ENCODE measurements around the gene PRXL2B.

PRXL2B gene

DNA sequence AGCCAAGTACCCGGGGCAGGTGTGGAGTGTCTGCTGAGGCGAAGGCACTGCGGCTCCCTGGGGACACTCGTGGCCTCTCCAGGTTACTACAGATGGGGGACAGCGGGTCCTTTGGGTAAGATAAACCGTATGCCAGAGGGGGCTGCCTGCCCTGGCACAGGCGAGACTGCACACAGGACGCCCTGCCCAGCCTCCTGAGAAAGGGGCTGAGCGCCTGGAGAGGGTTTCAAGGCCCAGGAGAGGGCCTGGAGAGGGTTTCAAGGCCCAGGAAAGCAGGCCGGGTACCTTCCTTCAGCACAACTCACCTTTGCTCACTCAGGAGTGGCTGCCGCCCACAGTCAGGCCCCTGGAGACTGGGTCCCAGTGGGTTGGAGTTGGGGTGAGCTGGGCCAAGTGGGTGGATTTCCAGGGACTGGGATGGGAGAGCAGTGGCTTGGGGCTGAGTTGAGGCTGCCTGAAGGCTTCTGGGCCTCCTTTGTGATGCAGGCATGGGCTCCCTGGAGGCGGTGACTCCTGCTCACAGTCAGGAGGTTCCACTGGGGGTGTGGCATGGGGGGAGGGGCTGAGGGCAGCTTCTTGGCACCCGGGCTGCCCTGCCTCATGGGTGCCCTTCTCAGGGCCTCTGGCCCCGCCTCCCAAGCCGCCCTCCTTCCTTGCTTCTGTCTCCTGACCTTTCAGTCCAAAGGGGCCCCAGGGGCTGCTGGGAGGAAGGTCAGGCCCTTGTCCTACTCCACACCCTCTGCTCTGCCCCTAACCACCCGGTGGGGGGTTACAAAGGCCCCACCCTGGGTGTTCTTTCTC is 46.2 kb downstream of the PRXL2B start, which contains the start of gene MMEL1:
Gene MMEL1 (minus strand): TSS at position 456 of the 801 bp plus-strand sequence. CDS start 3,532 bp downstream, outside the sequence.
- no peak within 1 kb of the TSS for H3K27ac ChIP-seq
- TF ChIP-seq, protein P1, sequence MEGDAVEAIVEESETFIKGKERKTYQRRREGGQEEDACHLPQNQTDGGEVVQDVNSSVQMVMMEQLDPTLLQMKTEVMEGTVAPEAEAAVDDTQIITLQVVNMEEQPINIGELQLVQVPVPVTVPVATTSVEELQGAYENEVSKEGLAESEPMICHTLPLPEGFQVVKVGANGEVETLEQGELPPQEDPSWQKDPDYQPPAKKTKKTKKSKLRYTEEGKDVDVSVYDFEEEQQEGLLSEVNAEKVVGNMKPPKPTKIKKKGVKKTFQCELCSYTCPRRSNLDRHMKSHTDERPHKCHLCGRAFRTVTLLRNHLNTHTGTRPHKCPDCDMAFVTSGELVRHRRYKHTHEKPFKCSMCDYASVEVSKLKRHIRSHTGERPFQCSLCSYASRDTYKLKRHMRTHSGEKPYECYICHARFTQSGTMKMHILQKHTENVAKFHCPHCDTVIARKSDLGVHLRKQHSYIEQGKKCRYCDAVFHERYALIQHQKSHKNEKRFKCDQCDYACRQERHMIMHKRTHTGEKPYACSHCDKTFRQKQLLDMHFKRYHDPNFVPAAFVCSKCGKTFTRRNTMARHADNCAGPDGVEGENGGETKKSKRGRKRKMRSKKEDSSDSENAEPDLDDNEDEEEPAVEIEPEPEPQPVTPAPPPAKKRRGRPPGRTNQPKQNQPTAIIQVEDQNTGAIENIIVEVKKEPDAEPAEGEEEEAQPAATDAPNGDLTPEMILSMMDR (conservative IDR thresholded peaks at IDR 0.05), result no peak
- no peak for TF ChIP-seq ZFX (IDR thresholded peaks at IDR 0.05)

GRCh38 chr1:2633366-2633935 is 46.9 kb downstream of the PRXL2B start:
- TF ChIP-seq, protein P1 (conservative IDR thresholded peaks at IDR 0.05), result no peak
- TF ChIP-seq ZFX (IDR thresholded peaks at IDR 0.05), result no peak

GRCh38 chr1:2633936-2634491 is 47.4 kb downstream of the PRXL2B start:
- TF ChIP-seq, protein P1 (conservative IDR thresholded peaks at IDR 0.05), result no peak
- TF ChIP-seq ZFX (IDR thresholded peaks at IDR 0.05), result no peak
- no peak overlapping the region for H3K27ac ChIP-seq

More at GRCh38 chr1:2633366-2633935, 46.9 kb downstream of the PRXL2B start:
- H3K27ac ChIP-seq, result no peak overlapping the region

- H3K27ac ChIP-seq, result no peak overlapping the region
- TF ChIP-seq, protein P1 (conservative IDR thresholded peaks at IDR 0.05), result no peak
- TF ChIP-seq ZFX (IDR thresholded peaks at IDR 0.05), result no peak
Measured at GRCh38 chr1:2635361-2636010, 48.9 kb downstream of the PRXL2B start.

GRCh38 chr1:2636733-2637132 is 50.2 kb downstream of the PRXL2B start:
- H3K27ac ChIP-seq, result no peak overlapping the region
- TF ChIP-seq, protein P1 (conservative IDR thresholded peaks at IDR 0.05), result no peak
- TF ChIP-seq ZFX (IDR thresholded peaks at IDR 0.05), result no peak

DNA sequence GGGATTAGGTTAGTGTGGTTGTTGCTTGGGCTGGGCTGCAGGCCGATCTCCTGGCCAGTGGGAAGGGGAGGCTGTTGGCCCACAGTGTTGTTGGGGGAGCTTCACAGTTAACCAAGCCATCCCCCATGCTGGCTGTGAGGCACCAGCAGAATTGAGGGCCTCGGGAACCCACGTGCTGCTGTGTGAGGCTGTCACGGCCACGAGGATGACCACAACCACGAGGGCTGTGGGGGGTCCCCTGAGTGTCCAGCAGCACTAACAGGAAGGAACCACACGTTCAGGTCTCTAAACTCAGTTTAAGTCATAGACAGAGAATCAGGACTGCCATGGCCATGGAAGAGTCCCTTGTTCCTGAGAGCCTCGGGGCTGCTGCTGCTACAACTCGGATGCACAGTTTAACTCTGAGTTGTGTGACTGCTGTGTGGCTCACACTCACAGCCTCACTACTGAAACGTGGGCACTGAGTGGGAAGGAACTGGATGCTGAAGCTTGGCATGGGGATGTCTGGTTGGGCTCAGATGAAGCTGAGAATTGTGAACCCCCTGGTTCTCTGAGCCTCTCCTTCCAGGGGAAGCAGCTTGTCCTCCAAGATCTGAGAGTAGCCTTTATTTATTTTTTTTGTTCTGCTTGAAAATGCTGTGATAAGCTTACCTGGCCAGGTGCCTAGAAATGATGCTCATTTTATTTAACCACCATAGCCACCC is 51.0 kb downstream of the PRXL2B start:
- H3K27ac ChIP-seq, result no peak overlapping the region
- TF ChIP-seq, protein P1 (conservative IDR thresholded peaks at IDR 0.05), result no peak
- no peak for TF ChIP-seq ZFX (IDR thresholded peaks at IDR 0.05)

Data from C4-2B (cell line).